ENCODE data around the gene KIF20B. TPM values are rescaled to one million over a fixed set of nuclear protein-coding genes. Genes with fewer than 3 reads are reported as not detected.

Gene KIF20B
- polyA plus RNA-seq, 3 donors: 16.5 to 19.8 (median 18.1) TPM

Other genes starting within 250 kb of the KIF20B start
- gene SLC16A12, start 166.0 kb upstream of the KIF20B start, polyA plus RNA-seq (ENCODE audit: insufficient read length in 3 of 3): 10 to 100 TPM; 27.8 to 34.1 (median 33.0) TPM
- 10 to 100 TPM; 49.7 to 54.1 (median 51.9) TPM for gene PANK1, start 56.3 kb upstream of the KIF20B start, polyA plus RNA-seq (ENCODE audit: insufficient read length in 3 of 3)

Measured in right renal cortex interstitium (tissue), 3 donors.